A673 (cell line): ENCODE measurements around the gene AREL1. TPM values are rescaled to one million over a fixed set of nuclear protein-coding genes. Genes with fewer than 3 reads are reported as not detected.

Experiments
- BruUV-seq: library from RNA; stranded (reverse); fragments of 400-500 nt; replicated peaks from 2 replicates; lab custom pipeline; 2021; lab: Mats Ljungman, UMichigan
- CTCF ChIA-PET: fragments of 300-600 bp; sonication (Branson Sonifier 250); formaldehyde crosslinking; loops from one replicate; lab custom pipeline; 2022; ENCODE audit warnings: antibody characterized with exemption; lab: Charles Lee
- POLR2A ChIA-PET: fragments of 300-600 bp; sonication (Branson Sonifier 250); formaldehyde crosslinking; loops from one replicate; lab custom pipeline; 2022; ENCODE audit warnings: antibody characterized with exemption; ENCODE audit not compliant: low non-redundant PET; lab: Charles Lee
- DNase-seq: peaks from one replicate; pipeline ENCODE4 v3.0.0-alpha.2; 2015; ENCODE audit warnings: low spot score
- H3K27ac ChIP-seq: fragments of 200-600 bp; sonication (generic); 2 replicates; pipeline ENCODE4 v1.5.1; 2016; ENCODE audit warnings: mixed run types, low read depth, mild to moderate bottlenecking, mixed read lengths, antibody characterized with exemption, low read length; ENCODE audit not compliant: poor library complexity, severe bottlenecking
- H3K27me3 ChIP-seq: fragments of 200-600 bp; sonication (generic); replicated peaks from 2 replicates; pipeline ENCODE4 v1.6.1; 2017; ENCODE audit warnings: mixed run types, low read depth, mild to moderate bottlenecking, mixed read lengths, antibody characterized with exemption, low read length; ENCODE audit not compliant: insufficient read depth, poor library complexity
- H3K36me3 ChIP-seq: fragments of 200-600 bp; sonication (generic); 2 replicates; pipeline ENCODE4 v1.6.1; 2016; ENCODE audit warnings: mixed run types, mild to moderate bottlenecking, mixed read lengths, antibody characterized with exemption, low read length; ENCODE audit not compliant: insufficient read depth, poor library complexity, severe bottlenecking
- H3K4me1 ChIP-seq: fragments of 200-600 bp; sonication (generic); 2 replicates; pipeline ENCODE4 v1.6.1; 2017; ENCODE audit warnings: mixed run types, mild to moderate bottlenecking, mixed read lengths, antibody characterized with exemption, low read length; ENCODE audit not compliant: insufficient read depth, poor library complexity, severe bottlenecking
- H3K4me3 ChIP-seq: fragments of 200-600 bp; sonication (generic); 2 replicates; pipeline ENCODE4 v1.5.1; 2016; ENCODE audit warnings: low read depth, mixed run types, mild to moderate bottlenecking, mixed read lengths, low read length; ENCODE audit not compliant: poor library complexity, severe bottlenecking
- H3K9me3 ChIP-seq: fragments of 200-600 bp; sonication (generic); 2 replicates; pipeline ENCODE4 v1.6.1; 2016; ENCODE audit warnings: mixed run types, low read depth, mild to moderate bottlenecking, mixed read lengths, antibody characterized with exemption, low read length; ENCODE audit not compliant: poor library complexity, severe bottlenecking
- EZH2 ChIP-seq: fragments of 200-600 bp; sonication (generic); IDR thresholded peaks from 2 replicates; pipeline ENCODE4 v1.6.1; 2017; ENCODE audit warnings: borderline replicate concordance, low read depth, mild to moderate bottlenecking, mixed read lengths, antibody characterized with exemption, low read length; ENCODE audit not compliant: poor library complexity, severe bottlenecking
- intact Hi-C: fragments of 100-400 bp; cut with micrococcal nuclease; formaldehyde crosslinking; loops from one replicate; pipeline ENCODE4 v1.10.0; 2022; ENCODE audit not compliant: unreplicated experiment
- total RNA-seq: library from RNA; stranded (reverse); gene quantifications from 2 replicates; pipeline ENCODE4 v1.2.3, GENCODE V29; 2021
- TF ChIP-seq, protein P1 (sequence below): fragments of 300-800, 200-600 bp; sonication (generic); conservative IDR thresholded peaks from 2 replicates; pipeline ENCODE4 v1.5.1; 2017; ENCODE audit warnings: low read depth, mild to moderate bottlenecking, antibody characterized with exemption, low read length, moderate library complexity, mixed read lengths

The AREL1 gene
- total RNA-seq, 1 experiment from 2014 or later, result 48.7 TPM

DNA sequence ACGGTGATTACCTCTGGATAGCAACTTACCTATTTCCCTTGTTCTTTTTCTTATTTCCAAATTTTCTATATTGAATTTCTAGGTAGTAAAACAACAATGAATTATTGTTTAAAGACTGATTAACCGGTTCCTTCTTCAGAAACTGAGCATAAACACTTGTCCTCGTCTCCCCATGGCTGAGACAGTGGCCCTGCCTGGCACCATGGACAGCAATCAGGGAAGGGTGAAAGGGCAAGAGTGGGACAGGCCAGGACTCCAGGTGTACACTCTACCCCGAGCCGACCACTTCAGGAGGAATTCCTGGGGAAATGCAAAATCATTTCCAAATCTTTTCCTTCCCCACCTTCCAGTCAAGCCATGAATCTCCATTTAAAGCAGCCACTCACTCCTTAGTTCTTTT is 52.0 kb downstream of the AREL1 start:
- intact Hi-C loops, result no loop called here
- no TSS peak for BruUV-seq
- no peaks in the 10 kb centered on the region for H3K4me1 ChIP-seq
- no peaks in the 10 kb centered on the region for H3K9me3 ChIP-seq
- TF ChIP-seq, protein P1, sequence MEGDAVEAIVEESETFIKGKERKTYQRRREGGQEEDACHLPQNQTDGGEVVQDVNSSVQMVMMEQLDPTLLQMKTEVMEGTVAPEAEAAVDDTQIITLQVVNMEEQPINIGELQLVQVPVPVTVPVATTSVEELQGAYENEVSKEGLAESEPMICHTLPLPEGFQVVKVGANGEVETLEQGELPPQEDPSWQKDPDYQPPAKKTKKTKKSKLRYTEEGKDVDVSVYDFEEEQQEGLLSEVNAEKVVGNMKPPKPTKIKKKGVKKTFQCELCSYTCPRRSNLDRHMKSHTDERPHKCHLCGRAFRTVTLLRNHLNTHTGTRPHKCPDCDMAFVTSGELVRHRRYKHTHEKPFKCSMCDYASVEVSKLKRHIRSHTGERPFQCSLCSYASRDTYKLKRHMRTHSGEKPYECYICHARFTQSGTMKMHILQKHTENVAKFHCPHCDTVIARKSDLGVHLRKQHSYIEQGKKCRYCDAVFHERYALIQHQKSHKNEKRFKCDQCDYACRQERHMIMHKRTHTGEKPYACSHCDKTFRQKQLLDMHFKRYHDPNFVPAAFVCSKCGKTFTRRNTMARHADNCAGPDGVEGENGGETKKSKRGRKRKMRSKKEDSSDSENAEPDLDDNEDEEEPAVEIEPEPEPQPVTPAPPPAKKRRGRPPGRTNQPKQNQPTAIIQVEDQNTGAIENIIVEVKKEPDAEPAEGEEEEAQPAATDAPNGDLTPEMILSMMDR, result no peak
- TF ChIP-seq EZH2, result no peak
- no peak overlapping the region for H3K4me3 ChIP-seq
- H3K27ac ChIP-seq, result no peak overlapping the region
- ChIA-PET POLR2A (no interaction called here), CTCF (no interaction called here)
- H3K36me3 ChIP-seq, result peaks cover 27% of the 10 kb centered on the region
- no peaks in the 10 kb centered on the region for H3K27me3 ChIP-seq
- DNase-seq, result no peak

DNA sequence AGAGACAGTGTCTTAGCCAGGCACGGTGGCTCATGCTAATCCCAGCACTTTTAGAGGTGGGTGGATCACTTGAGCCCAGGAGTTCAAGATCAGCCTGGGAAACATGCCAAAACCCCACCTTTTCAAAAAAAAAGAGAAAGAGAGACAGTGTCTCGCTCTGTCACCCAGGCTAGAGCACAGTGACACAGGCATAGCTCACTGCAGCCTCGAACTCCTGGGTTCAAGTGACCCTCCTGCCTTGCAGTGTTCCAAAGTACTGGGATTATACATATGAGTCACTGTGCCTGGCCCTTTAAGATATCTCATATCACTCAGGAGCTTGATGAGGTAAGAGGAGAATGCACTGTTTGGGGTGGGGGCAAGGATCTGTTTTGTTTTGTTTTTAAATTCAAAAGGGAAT is 52.7 kb downstream of the AREL1 start:
- Histone ChIP-seq H3K4me1 (no peaks in the 10 kb centered on the region), H3K27ac (no peak overlapping the region), H3K9me3 (no peaks in the 10 kb centered on the region), H3K4me3 (no peak overlapping the region), H3K36me3 (peaks cover 27% of the 10 kb centered on the region), H3K27me3 (no peaks in the 10 kb centered on the region)
- TF ChIP-seq, protein P1, result no peak
- TF ChIP-seq EZH2, result no peak
- POLR2A ChIA-PET, result no interaction called here
- CTCF ChIA-PET, result no interaction called here
- no TSS peak for BruUV-seq
- intact Hi-C loops, result no loop called here
- no peak for DNase-seq

DNA sequence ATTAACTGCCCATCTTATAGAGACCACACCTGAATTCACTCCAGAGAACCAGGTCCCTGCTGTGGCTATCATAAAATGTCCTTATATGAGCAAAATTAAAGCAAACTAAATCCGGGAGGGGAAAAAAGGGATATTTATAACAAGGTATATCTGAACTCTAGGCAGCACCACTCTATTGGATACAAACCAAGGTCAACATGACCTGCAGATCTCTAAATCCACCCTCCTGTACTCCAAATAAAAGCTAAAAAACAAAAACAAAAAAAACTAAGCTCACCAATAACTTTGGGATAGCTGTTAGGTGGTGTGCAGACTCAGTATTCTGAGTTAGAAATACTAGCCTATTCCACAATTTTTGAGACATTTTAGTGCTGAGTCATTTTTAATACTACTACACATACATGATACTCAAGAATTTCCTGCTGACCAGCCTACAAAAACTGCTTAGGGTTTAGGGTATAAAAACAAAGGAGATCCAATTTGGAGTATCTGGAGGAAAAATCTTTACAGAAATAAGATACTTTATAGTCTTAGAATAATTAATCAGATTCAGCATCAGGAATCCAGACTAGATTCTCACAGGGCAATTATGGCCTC is 54.2 kb downstream of the AREL1 start:
- TF ChIP-seq EZH2, result no peak
- TF ChIP-seq, protein P1, result no peak
- Histone ChIP-seq H3K27ac (no peak overlapping the region), H3K36me3 (peaks cover 19% of the 10 kb centered on the region), H3K27me3 (no peaks in the 10 kb centered on the region), H3K4me1 (no peaks in the 10 kb centered on the region), H3K9me3 (no peaks in the 10 kb centered on the region), H3K4me3 (no peak overlapping the region)
- CTCF ChIA-PET, result no interaction called here
- BruUV-seq, result no TSS peak
- intact Hi-C loops, result no loop called here
- POLR2A ChIA-PET, result no interaction called here
- DNase-seq, result no peak
